HG02642 (cell line): ENCODE data around the gene DET1.
"Not testable (repeated sequence)": the region's sequence is repeated elsewhere in the genome, so short reads cannot be mapped to it uniquely, and the experiment has no call there.

Experiments
- ATAC-seq: cut with Tn5 transposase; IDR thresholded peaks from one replicate; pipeline ENCODE4 v1.9.1; 2021; ENCODE audit warnings: mild to moderate bottlenecking; ENCODE audit not compliant: unreplicated experiment, poor library complexity

The DET1 gene

DNA sequence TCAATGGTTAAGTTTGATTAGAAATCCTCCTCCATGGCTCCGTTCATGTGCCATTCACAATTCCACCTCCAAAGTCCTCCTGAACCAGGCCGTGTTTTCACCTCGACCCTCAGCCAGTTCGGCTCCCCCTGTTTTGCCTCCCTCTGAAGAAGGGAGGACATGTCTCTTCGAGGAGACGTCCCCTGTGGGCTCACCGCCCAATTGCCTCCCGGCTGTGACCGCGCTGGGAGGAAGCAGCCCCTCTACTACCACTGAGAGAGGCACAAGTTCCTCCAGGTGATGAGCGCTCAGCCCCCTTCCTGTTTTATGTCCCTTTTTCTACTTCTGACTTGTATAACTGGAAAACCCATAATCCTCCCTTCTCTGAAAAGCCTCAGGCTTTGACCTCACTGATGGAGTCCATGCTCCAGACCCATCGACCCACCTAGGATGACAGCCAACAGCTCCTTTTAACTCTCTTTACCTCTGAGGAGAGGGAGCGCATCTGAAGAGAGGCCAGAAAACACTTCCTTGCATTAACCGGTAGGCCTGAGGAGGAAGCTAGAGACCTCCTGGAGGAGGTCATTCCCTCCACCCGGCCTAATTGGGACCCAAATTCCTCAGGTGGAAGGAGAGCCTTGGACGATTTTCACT lies 4.7 kb downstream of the DET1 start:
- ATAC-seq: no peak

DNA sequence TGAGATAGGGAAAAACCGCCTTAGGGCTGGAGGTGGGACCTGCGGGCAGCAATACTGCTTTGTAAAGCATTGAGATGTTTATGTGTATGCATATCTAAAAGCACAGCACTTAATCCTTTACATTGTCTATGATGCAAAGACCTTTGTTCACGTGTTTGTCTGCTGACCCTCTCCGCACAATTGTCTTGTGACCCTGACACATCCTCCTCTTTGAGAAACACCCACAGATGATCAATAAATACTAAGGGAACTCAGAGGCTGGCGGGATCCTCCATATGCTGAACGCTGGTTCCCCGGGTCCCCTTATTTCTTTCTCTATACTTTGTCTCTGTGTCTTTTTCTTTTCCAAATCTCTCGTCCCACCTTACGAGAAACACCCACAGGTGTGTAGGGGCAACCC lies 5.4 kb downstream of the DET1 start:
- not testable (repeated sequence) for ATAC-seq

DNA sequence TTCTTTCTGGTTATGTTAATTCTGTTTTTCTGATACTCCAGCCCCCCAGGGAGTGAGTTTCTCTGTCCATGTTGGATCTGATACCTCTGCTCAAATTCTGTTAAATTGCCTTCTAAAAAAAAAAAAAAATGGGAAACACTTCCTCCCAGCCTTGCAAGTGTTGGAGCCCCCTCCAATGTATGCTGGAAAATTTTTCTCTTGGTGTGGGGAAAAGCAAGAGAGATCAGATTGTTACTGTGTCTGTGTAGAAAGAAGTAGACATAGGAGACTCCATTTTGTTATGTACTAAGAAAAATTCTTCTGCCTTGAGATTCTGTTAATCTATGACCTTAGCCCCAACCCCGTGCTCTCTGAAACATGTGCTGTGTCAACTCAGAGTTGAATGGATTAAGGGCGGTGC lies 6.1 kb downstream of the DET1 start:
- ATAC-seq: not testable (repeated sequence)

- no peak for ATAC-seq
Observed at GRCh38 chr15:88539441-88539840, 7.0 kb downstream of the DET1 start.

GRCh38 chr15:88538972-88539371 lies 7.5 kb downstream of the DET1 start:
- ATAC-seq: no peak

DNA sequence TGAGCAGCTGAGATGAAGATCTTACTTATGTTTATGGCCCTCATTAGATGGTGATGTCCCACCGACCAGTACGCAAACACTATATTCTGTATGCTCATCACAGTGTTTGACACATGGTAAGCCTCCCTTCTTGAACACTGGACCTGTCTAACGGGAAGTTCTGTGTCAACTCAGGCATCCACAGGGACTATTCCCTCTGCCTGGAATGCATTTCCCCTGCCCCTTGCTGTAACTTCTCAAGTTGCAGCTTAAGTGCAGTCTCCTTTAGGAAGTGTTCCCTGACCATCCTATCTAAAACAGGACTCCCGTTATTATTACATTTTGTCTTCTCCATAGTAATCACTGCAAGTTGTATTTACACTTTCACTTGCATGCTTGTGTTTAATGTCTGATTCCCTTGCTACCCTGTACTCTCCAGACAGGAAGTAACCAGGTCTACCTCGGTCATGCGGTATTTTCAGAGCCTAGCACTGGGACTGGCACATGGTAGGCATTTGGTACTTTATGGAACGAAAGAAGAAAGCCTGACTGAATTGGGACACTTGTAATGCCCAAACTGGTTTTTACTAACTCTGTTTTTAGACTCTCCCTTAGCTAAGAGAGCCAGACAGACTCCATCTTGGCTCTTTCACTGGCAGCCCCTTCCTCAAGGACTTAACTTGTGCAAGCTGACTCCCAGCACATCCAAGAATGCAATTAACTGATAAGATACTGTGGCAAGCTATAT lies 8.7 kb downstream of the DET1 start:
- no peak for ATAC-seq

GRCh38 chr15:88535607-88536313 lies 10.7 kb downstream of the DET1 start:
- no peak for ATAC-seq

DNA sequence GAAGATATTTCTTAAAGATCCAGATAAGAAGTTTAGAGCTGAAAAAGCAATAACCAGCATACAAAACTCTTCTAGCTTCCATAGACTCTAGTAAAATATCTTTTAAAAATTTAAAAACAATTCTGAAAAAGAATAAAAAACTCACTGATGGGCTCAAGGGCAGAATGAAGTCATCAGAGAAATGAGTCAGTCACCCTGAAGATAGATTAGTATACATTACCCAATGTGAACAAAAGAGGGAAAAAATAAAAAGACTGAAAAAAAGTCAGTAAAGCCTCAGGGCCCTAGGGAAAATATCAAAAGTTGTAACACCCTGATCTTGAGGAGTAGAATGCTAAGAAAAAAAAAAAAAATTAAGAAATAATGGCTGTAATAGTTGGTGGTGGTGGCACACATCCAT lies 11.4 kb downstream of the DET1 start:
- no peak for ATAC-seq

DNA sequence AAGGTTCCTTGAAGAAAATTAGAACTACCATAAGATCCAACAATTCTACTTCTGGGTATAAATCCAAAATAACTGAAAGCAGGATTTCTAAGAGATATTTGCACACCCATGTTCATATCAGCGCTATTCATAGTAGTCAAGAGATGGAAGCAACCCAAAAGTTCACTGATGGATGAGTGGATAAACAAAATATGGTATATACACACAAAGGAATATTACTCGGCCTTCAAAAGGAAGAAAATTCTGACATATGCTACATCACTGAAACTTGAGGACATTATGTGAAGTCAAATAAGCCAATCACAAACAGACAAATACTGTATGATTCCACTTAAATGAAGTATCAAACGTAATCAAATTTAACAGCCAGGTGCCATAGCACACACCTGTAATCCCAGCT lies 13.1 kb downstream of the DET1 start:
- ATAC-seq: no peak

DNA sequence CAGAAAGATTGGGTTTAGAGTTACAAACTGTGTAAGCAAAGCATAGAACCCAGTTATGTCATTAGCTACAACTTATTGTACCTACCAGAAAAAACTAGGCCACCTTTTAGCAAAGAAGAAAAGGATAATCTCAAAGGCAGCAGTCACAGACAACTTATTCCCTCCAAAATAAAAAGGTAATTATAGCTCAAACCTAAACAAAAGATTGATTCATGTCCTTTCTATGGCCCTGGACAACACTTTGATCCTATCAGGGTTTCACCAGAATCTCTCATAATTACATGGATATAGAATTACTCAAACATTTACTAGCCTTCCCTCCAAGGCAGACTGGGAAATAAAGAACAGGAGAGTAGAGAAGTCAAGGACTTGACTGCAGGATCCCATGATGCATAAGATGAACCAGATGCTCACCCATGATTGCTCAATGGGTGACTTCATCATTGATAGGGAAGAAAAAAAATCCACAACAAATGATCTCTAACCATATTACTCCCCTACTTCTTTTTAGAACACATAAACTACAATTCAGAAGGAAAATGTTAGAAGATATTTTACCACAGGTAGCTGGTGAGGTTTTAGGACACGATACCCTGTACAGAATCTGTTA lies 17.4 kb downstream of the DET1 start:
- ATAC-seq: no peak

GRCh38 chr15:88526247-88526879 lies 20.1 kb downstream of the DET1 start:
- ATAC-seq: no peak

GRCh38 chr15:88525418-88525817 lies 21.1 kb downstream of the DET1 start:
- no peak for ATAC-seq

- not testable (repeated sequence) for ATAC-seq
Observed at GRCh38 chr15:88524094-88524493, 22.4 kb downstream of the DET1 start.

GRCh38 chr15:88518903-88519302 lies 27.6 kb downstream of the DET1 start:
- no peak for ATAC-seq

GRCh38 chr15:88513195-88513594 lies 33.3 kb downstream of the DET1 start:
- no peak for ATAC-seq

GRCh38 chr15:88512601-88513000 lies 33.9 kb downstream of the DET1 start:
- no peak for ATAC-seq

GRCh38 chr15:88512078-88512477 lies 34.4 kb downstream of the DET1 start:
- no peak for ATAC-seq

- no peak for ATAC-seq
Observed at GRCh38 chr15:88511161-88511560, 35.3 kb downstream of the DET1 start.

- ATAC-seq: no peak
Observed at GRCh38 chr15:88509964-88510363, 36.5 kb downstream of the DET1 start.

GRCh38 chr15:88509321-88509720 lies 37.2 kb downstream of the DET1 start:
- ATAC-seq: no peak

- no peak for ATAC-seq
Observed at GRCh38 chr15:88506628-88507027, 39.9 kb downstream of the DET1 start.
